Raji (cell line): ENCODE data around the gene PLPPR3.

Experiments
- POLR2A ChIP-seq: IDR thresholded peaks from 2 replicates; pipeline ENCODE4 v1.6.1; 2011; ENCODE audit warnings: low read depth, low read length, control low read depth; ENCODE audit not compliant: insufficient read depth

Gene PLPPR3

GRCh38 chr19:787536-787935 is 34.2 kb downstream of the PLPPR3 start:
- TF ChIP-seq POLR2A: no peak

- TF ChIP-seq POLR2A: no peak
Measured at GRCh38 chr19:784541-784940, 37.2 kb downstream of the PLPPR3 start.

- TF ChIP-seq POLR2A: no peak
Measured at GRCh38 chr19:782878-783668, 38.7 kb downstream of the PLPPR3 start.

GRCh38 chr19:782185-782877 is 39.4 kb downstream of the PLPPR3 start:
- TF ChIP-seq POLR2A: no peak

GRCh38 chr19:781800-782184 is 40.0 kb downstream of the PLPPR3 start:
- no peak for TF ChIP-seq POLR2A

- no peak for TF ChIP-seq POLR2A
Measured at GRCh38 chr19:780935-781334, 40.8 kb downstream of the PLPPR3 start.

- TF ChIP-seq POLR2A: no peak
Measured at GRCh38 chr19:778910-779653, 42.7 kb downstream of the PLPPR3 start.

GRCh38 chr19:776549-776948 is 45.2 kb downstream of the PLPPR3 start:
- TF ChIP-seq POLR2A: no peak

GRCh38 chr19:772730-773436 is 48.9 kb downstream of the PLPPR3 start:
- no peak for TF ChIP-seq POLR2A

- TF ChIP-seq POLR2A: no peak
Measured at GRCh38 chr19:772063-772462, 49.7 kb downstream of the PLPPR3 start.

GRCh38 chr19:771332-771785 is 50.4 kb downstream of the PLPPR3 start:
- no peak for TF ChIP-seq POLR2A

GRCh38 chr19:769616-770015 is 52.1 kb downstream of the PLPPR3 start:
- TF ChIP-seq POLR2A: no peak

GRCh38 chr19:768424-768823 is 53.3 kb downstream of the PLPPR3 start:
- TF ChIP-seq POLR2A: no peak

- no peak for TF ChIP-seq POLR2A
Measured at GRCh38 chr19:765179-765738, 56.5 kb downstream of the PLPPR3 start.

GRCh38 chr19:764301-764700 is 57.5 kb downstream of the PLPPR3 start:
- TF ChIP-seq POLR2A: no peak
